ENCODE results near the gene ABHD2.

Gene ABHD2

GRCh38 chr15:89192136-89192535 lies 103.9 kb downstream of the ABHD2 start:
- DNase-seq (ENCODE audit: low read depth, low spot score) = no peak

- no peak for DNase-seq (ENCODE audit: low read depth, low spot score)
These were observed 104.5 kb downstream of the ABHD2 start for GRCh38 chr15:89192766-89193165.

GRCh38 chr15:89194608-89195007 lies 106.4 kb downstream of the ABHD2 start:
- DNase-seq (ENCODE audit: low read depth, low spot score) = no peak

GRCh38 chr15:89195836-89196235 lies 107.6 kb downstream of the ABHD2 start:
- DNase-seq (ENCODE audit: low read depth, low spot score) = no peak

GRCh38 chr15:89196241-89196640 lies 108.0 kb downstream of the ABHD2 start:
- no peak for DNase-seq (ENCODE audit: low read depth, low spot score)

- no peak for DNase-seq (ENCODE audit: low read depth, low spot score)
These were observed 108.7 kb downstream of the ABHD2 start for GRCh38 chr15:89196994-89197393.

- DNase-seq (ENCODE audit: low read depth, low spot score) = no peak
These were observed 109.3 kb downstream of the ABHD2 start for GRCh38 chr15:89197503-89197971.

- no peak for DNase-seq (ENCODE audit: low read depth, low spot score)
These were observed 109.9 kb downstream of the ABHD2 start for GRCh38 chr15:89198196-89198595.

GRCh38 chr15:89198934-89199333 lies 110.7 kb downstream of the ABHD2 start:
- DNase-seq (ENCODE audit: low read depth, low spot score) = no peak

GRCh38 chr15:89199746-89200145 lies 111.5 kb downstream of the ABHD2 start:
- no peak for DNase-seq (ENCODE audit: low read depth, low spot score)

GRCh38 chr15:89200182-89200581 lies 111.9 kb downstream of the ABHD2 start:
- DNase-seq (ENCODE audit: low read depth, low spot score) = no peak

- no peak for DNase-seq (ENCODE audit: low read depth, low spot score)
These were observed 113.3 kb downstream of the ABHD2 start for GRCh38 chr15:89201465-89202005.

GRCh38 chr15:89203705-89204273 lies 115.5 kb downstream of the ABHD2 start:
- DNase-seq (ENCODE audit: low read depth, low spot score) = no peak

GRCh38 chr15:89205991-89206585 lies 117.8 kb downstream of the ABHD2 start:
- no peak for DNase-seq (ENCODE audit: low read depth, low spot score)

- no peak for DNase-seq (ENCODE audit: low read depth, low spot score)
These were observed 118.7 kb downstream of the ABHD2 start for GRCh38 chr15:89206908-89207331.

GRCh38 chr15:89208256-89208655 lies 120.0 kb downstream of the ABHD2 start:
- DNase-seq (ENCODE audit: low read depth, low spot score) = no peak

- no peak for DNase-seq (ENCODE audit: low read depth, low spot score)
These were observed 120.8 kb downstream of the ABHD2 start for GRCh38 chr15:89209057-89209456.

GRCh38 chr15:89211678-89212170 lies 123.5 kb downstream of the ABHD2 start:
- DNase-seq (ENCODE audit: low read depth, low spot score) = no peak

- DNase-seq (ENCODE audit: low read depth, low spot score) = no peak
These were observed 127.4 kb downstream of the ABHD2 start for GRCh38 chr15:89215627-89216026.

GRCh38 chr15:89217031-89217430 lies 128.8 kb downstream of the ABHD2 start:
- DNase-seq (ENCODE audit: low read depth, low spot score) = no peak

GRCh38 chr15:89217686-89218376 lies 129.6 kb downstream of the ABHD2 start:
- DNase-seq (ENCODE audit: low read depth, low spot score) = no peak

- no peak for DNase-seq (ENCODE audit: low read depth, low spot score)
These were observed 130.3 kb downstream of the ABHD2 start for GRCh38 chr15:89218531-89218930.

- no peak for DNase-seq (ENCODE audit: low read depth, low spot score)
These were observed 133.3 kb downstream of the ABHD2 start, which contains the start of gene RLBP1 for GRCh38 chr15:89221543-89221942. Gene RLBP1 (minus strand): TSS chr15:89221579. CDS start chr15:89218975, 2,604 bp downstream.
